Measurements from ENCODE around the gene SYT5. TPM values are rescaled to one million over a fixed set of nuclear protein-coding genes. Genes with fewer than 3 reads are reported as not detected.

The SYT5 gene
- total RNA-seq, 1 experiment from 2014 or later = 1.3 TPM

DNA sequence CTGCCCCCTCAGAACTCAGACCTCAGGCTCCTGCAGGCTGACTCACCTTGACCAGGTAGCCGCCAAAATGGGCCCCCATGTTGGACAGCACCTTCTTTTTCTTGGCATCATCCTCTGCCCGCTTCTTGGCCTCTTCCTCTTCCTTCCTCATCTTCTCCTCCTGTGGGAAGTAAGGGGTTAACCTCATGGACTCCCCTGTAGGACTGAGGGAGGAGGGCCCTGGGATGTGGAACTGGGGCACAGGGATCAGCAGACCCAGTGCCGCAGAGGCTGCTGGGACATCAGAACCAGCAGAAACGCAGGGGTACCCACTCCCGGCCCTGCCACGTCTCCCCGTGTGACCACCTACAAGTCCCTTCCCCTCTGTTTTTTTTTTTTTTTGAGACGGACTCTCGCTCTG, 42.2 kb downstream of the SYT5 start:
- H3K9me3 ChIP-seq (ENCODE audit: insufficient read depth, low read depth) = no peaks in the 10 kb centered on the region
- H3K36me3 ChIP-seq (ENCODE audit: low read depth) = no peaks in the 10 kb centered on the region
- peaks cover 25% of the 10 kb centered on the region; the same call in 1 of the 2 replicates for H3F3A ChIP-seq (ENCODE audit: insufficient read depth, low read depth)
- CTCF ChIA-PET = no interaction called here
- H3K79me2 ChIP-seq (ENCODE audit: low read depth) = no peaks in the 10 kb centered on the region
- no peak overlapping the region for H3K4me2 ChIP-seq
- TF ChIP-seq EZH2 (IDR thresholded peaks at IDR 0.05; ENCODE audit: low read depth) = no peak
- TF ChIP-seq, protein P1, sequence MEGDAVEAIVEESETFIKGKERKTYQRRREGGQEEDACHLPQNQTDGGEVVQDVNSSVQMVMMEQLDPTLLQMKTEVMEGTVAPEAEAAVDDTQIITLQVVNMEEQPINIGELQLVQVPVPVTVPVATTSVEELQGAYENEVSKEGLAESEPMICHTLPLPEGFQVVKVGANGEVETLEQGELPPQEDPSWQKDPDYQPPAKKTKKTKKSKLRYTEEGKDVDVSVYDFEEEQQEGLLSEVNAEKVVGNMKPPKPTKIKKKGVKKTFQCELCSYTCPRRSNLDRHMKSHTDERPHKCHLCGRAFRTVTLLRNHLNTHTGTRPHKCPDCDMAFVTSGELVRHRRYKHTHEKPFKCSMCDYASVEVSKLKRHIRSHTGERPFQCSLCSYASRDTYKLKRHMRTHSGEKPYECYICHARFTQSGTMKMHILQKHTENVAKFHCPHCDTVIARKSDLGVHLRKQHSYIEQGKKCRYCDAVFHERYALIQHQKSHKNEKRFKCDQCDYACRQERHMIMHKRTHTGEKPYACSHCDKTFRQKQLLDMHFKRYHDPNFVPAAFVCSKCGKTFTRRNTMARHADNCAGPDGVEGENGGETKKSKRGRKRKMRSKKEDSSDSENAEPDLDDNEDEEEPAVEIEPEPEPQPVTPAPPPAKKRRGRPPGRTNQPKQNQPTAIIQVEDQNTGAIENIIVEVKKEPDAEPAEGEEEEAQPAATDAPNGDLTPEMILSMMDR (conservative IDR thresholded peaks at IDR 0.05) = no peak
- no peak for DNase-seq
- H3K9me2 ChIP-seq (ENCODE audit: insufficient read depth) = no peaks in the 10 kb centered on the region
- H2AFZ ChIP-seq = no peak overlapping the region
- no peaks in the 10 kb centered on the region for H3K27me3 ChIP-seq (ENCODE audit: insufficient read depth, low read depth)
- no peak overlapping the region for H3K27ac ChIP-seq
- no peaks in the 10 kb centered on the region for H3K4me1 ChIP-seq (replicated peaks; ENCODE audit: insufficient read depth)
- no TSS peak for BruUV-seq (replicated peaks)
- POLR2A ChIA-PET (ENCODE audit: unreplicated experiment) = no interaction called here
- no peak overlapping the region for H3K4me3 ChIP-seq
- H4K20me1 ChIP-seq (ENCODE audit: insufficient read depth) = no peaks in the 10 kb centered on the region
- intact Hi-C loops (cut with micrococcal nuclease; ENCODE audit: unreplicated experiment) = no loop called here

- no peak for TF ChIP-seq EZH2 (IDR thresholded peaks at IDR 0.05; ENCODE audit: low read depth)
- TF ChIP-seq, protein P1 (conservative IDR thresholded peaks at IDR 0.05) = no peak
Observed at GRCh38 chr19:55136399-55137102, 43.5 kb downstream of the SYT5 start.

DNA sequence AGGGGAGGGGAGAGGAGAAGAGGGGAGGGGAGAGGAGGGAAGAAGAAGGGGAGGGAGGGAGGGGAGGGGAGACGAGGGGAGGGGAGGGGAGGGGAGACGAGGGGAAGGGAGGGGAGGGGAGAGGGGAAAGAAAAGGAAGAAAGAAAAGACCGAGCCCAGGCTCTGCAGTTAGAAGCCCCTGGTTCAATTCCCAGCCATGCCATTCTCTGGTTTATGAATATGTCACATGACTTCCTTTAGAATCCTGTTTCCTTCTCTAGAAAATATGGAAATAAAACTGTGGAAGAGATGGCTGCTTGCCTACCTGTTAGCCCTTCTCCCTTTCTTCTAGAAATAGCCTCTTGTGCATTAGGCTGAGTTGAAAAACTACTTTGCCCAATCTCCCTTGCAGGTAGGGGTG, 45.4 kb downstream of the SYT5 start:
- peaks cover 22% of the 10 kb centered on the region; the same call in 1 of the 2 replicates for H3F3A ChIP-seq (ENCODE audit: insufficient read depth, low read depth)
- no peak for DNase-seq
- POLR2A ChIA-PET (ENCODE audit: unreplicated experiment) = interaction anchor here (0.6 kb wide), 1 partner anchor 16 kb away, joined by 3 read pairs; no protein-coding TSS in a partner anchor
- H4K20me1 ChIP-seq (ENCODE audit: insufficient read depth) = no peaks in the 10 kb centered on the region
- no peaks in the 10 kb centered on the region for H3K9me2 ChIP-seq (ENCODE audit: insufficient read depth)
- H3K4me3 ChIP-seq = no peak overlapping the region
- BruUV-seq (replicated peaks) = no TSS peak
- no peaks in the 10 kb centered on the region for H3K79me2 ChIP-seq (ENCODE audit: low read depth)
- no peaks in the 10 kb centered on the region for H3K27me3 ChIP-seq (ENCODE audit: insufficient read depth, low read depth)
- H3K4me2 ChIP-seq = no peak overlapping the region
- no peaks in the 10 kb centered on the region for H3K36me3 ChIP-seq (ENCODE audit: low read depth)
- H3K9me3 ChIP-seq (ENCODE audit: insufficient read depth, low read depth) = no peaks in the 10 kb centered on the region
- H3K4me1 ChIP-seq (replicated peaks; ENCODE audit: insufficient read depth) = no peaks in the 10 kb centered on the region
- intact Hi-C loops (cut with micrococcal nuclease; ENCODE audit: unreplicated experiment) = no loop called here
- no peak overlapping the region for H2AFZ ChIP-seq
- TF ChIP-seq EZH2 (IDR thresholded peaks at IDR 0.05; ENCODE audit: low read depth) = no peak
- TF ChIP-seq, protein P1 (conservative IDR thresholded peaks at IDR 0.05) = no peak
- CTCF ChIA-PET = interaction anchor here (0.6 kb wide), 1 partner anchor 333 kb away, joined by 5 read pairs; no protein-coding TSS in a partner anchor
- H3K27ac ChIP-seq = no peak overlapping the region

More at GRCh38 chr19:55136399-55137102, 43.5 kb downstream of the SYT5 start:
- intact Hi-C loops (cut with micrococcal nuclease; ENCODE audit: unreplicated experiment) = no loop called here
- ChIA-PET POLR2A (ENCODE audit: unreplicated experiment) (interaction anchor here (0.6 kb wide), 1 partner anchor 191 kb away, joined by 3 read pairs; no protein-coding TSS in a partner anchor), CTCF (interaction anchor here (1.1 kb wide), 1 partner anchor 9 kb away, joined by 8 read pairs; no protein-coding TSS in a partner anchor)
- Histone ChIP-seq H4K20me1 (ENCODE audit: insufficient read depth) (no peaks in the 10 kb centered on the region), H2AFZ (no peak overlapping the region), H3K4me2 (no peak overlapping the region), H3K9me2 (ENCODE audit: insufficient read depth) (no peaks in the 10 kb centered on the region), H3K27ac (no peak overlapping the region), H3K27me3 (ENCODE audit: insufficient read depth, low read depth) (no peaks in the 10 kb centered on the region), H3F3A (ENCODE audit: insufficient read depth, low read depth) (peaks cover 22% of the 10 kb centered on the region; the same call in 1 of the 2 replicates), H3K4me3 (no peak overlapping the region), H3K36me3 (ENCODE audit: low read depth) (no peaks in the 10 kb centered on the region), H3K9me3 (ENCODE audit: insufficient read depth, low read depth) (no peaks in the 10 kb centered on the region), H3K4me1 (replicated peaks; ENCODE audit: insufficient read depth) (no peaks in the 10 kb centered on the region), H3K79me2 (ENCODE audit: low read depth) (no peaks in the 10 kb centered on the region)
- no peak for DNase-seq
- BruUV-seq (replicated peaks) = no TSS peak

Data from PC-9 (cell line).